C4-2B (cell line): ENCODE results near the gene AXL.

Experiments
- H3K27ac ChIP-seq: fragments of 450-650 bp; 2 replicates; pipeline ENCODE4 v1.5.1; 2017
- ZFX ChIP-seq: fragments of 450-650 bp; IDR thresholded peaks from 2 replicates; pipeline ENCODE4 v1.6.1; 2017
- TF ChIP-seq, protein P1 (sequence below): fragments of 450-650 bp; conservative IDR thresholded peaks from 2 replicates; pipeline ENCODE4 v1.5.1; 2017; ENCODE audit warnings: mild to moderate bottlenecking

The AXL gene

GRCh38 chr19:41232686-41233085 lies 13.7 kb downstream of the AXL start:
- TF ChIP-seq, protein P1, sequence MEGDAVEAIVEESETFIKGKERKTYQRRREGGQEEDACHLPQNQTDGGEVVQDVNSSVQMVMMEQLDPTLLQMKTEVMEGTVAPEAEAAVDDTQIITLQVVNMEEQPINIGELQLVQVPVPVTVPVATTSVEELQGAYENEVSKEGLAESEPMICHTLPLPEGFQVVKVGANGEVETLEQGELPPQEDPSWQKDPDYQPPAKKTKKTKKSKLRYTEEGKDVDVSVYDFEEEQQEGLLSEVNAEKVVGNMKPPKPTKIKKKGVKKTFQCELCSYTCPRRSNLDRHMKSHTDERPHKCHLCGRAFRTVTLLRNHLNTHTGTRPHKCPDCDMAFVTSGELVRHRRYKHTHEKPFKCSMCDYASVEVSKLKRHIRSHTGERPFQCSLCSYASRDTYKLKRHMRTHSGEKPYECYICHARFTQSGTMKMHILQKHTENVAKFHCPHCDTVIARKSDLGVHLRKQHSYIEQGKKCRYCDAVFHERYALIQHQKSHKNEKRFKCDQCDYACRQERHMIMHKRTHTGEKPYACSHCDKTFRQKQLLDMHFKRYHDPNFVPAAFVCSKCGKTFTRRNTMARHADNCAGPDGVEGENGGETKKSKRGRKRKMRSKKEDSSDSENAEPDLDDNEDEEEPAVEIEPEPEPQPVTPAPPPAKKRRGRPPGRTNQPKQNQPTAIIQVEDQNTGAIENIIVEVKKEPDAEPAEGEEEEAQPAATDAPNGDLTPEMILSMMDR: no peak
- TF ChIP-seq ZFX: no peak
- no peak overlapping the region for H3K27ac ChIP-seq

DNA sequence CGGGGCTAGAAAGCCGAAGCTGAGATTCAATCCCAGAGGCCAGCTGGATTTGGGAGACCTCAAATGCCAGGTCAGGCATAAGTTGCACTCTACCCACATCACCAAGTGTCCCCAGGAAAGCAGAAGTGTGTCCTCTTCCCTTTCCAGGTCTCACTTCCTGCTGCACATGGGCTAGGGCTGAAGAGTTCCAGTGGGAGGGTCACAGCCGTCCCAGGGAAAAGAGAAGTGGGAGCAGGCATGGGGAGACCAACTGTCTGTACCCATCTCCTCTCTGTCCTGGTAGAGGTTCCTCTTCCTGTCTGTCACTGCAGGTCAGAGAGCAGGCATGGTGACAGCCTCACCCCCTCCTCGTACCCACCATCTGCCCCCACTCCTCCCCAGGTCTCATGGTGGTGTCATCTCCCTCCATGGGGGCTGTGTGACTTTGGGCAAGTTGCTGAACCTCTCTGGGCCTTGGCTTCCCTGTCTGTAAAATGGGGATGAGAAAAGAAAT lies 14.8 kb downstream of the AXL start:
- no peak overlapping the region for H3K27ac ChIP-seq
- TF ChIP-seq, protein P1: no peak
- TF ChIP-seq ZFX: no peak

GRCh38 chr19:41234512-41235168 lies 15.6 kb downstream of the AXL start:
- TF ChIP-seq, protein P1: no peak
- TF ChIP-seq ZFX: no peak

DNA sequence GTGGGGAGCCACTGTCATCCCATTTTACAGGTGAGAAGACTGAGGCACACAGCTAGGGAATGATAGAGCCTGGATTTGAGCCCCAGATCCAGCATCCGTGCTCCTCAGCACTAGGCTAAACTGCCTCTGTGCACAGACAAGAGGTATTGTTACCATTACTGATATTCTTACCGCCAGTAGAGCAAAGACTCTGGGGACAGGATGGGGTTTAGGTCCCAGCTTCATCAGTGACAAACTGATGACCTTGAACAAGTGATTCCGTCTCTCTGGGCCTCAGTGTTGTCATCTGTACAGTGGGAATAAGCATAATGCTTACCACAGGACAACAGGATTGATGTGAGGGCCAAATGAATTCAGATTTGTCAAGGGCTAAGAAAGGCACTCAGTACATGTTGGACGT lies 16.5 kb downstream of the AXL start:
- no peak overlapping the region for H3K27ac ChIP-seq
- TF ChIP-seq ZFX: no peak
- TF ChIP-seq, protein P1: no peak

More at GRCh38 chr19:41234512-41235168, 15.6 kb downstream of the AXL start:
- H3K27ac ChIP-seq: no peak overlapping the region

DNA sequence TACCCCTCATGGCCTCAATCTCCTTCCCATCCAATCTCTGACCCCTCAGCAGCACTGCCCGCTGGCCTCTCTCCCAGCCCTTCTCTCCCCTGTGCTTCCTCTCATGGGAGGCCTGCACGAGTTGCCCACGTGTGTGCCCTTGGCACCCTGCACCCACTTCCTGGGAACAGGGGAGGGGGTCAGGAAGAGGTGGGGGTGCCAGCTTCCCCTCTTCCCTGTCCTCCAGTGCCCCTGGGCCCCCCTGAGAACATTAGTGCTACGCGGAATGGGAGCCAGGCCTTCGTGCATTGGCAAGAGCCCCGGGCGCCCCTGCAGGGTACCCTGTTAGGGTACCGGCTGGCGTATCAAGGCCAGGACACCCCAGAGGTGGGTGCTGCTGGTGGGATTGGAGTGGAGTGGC lies 19.2 kb downstream of the AXL start:
- H3K27ac ChIP-seq: no peak overlapping the region

DNA sequence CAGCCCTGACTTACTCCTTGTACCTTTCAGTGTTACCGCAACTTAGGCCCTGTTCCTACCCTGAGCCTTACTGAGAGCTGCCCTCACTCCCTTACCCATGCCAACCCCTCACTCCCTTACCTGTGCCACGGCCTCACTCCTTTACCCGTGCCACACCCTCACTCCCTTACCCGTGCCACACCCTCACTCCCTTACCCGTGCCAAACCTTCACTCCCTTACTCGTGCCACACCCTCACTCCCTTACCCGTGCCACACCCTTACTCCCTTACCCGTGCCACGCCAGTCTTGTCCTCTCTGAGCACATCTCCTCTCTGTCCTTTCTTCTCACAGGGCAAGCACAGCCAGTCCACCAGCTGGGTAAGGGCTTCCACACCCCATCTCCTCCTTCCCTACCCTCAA lies 20.3 kb downstream of the AXL start:
- H3K27ac ChIP-seq: no peak overlapping the region
- TF ChIP-seq ZFX: no peak
- TF ChIP-seq, protein P1: no peak

More for the DNA sequence above, 19.2 kb downstream of the AXL start:
- TF ChIP-seq, protein P1: no peak
- TF ChIP-seq ZFX: no peak

- TF ChIP-seq ZFX: no peak
- TF ChIP-seq, protein P1: no peak
- no peak overlapping the region for H3K27ac ChIP-seq
Measured at GRCh38 chr19:41239961-41240574, 21.0 kb downstream of the AXL start.
